Loucy (cell line): ENCODE measurements around the gene ATP10B.

ENCODE experiments used
- H2AFZ ChIP-seq: fragments of 200-600 bp; sonication (generic); 2 replicates; pipeline ENCODE4 v1.6.0; 2016; ENCODE audit warnings: antibody characterized with exemption, mild to moderate bottlenecking, low read length, moderate library complexity
- H3F3A ChIP-seq: fragments of 200-600 bp; 2 replicates; pipeline ENCODE4 v1.6.0; 2016; ENCODE audit warnings: antibody characterized with exemption, low read depth, mild to moderate bottlenecking
- H3K27me3 ChIP-seq: fragments of 200-600 bp; sonication (generic); 2 replicates; pipeline ENCODE4 v1.6.1; 2014; ENCODE audit warnings: low read length, mild to moderate bottlenecking; ENCODE audit not compliant: insufficient read depth, poor library complexity, severe bottlenecking
- H3K36me3 ChIP-seq: fragments of 200-600 bp; sonication (generic); 2 replicates; pipeline ENCODE4 v1.6.1; 2016; ENCODE audit warnings: low read length; ENCODE audit not compliant: insufficient read depth
- H3K4me1 ChIP-seq: fragments of 200-600 bp; sonication (generic); 2 replicates; pipeline ENCODE4 v1.5.1; 2014; ENCODE audit warnings: low read length, mild to moderate bottlenecking; ENCODE audit not compliant: insufficient read depth, poor library complexity, severe bottlenecking
- H3K4me2 ChIP-seq: fragments of 200-600 bp; sonication (generic); 2 replicates; pipeline ENCODE4 v1.6.0; 2014; ENCODE audit warnings: antibody characterized with exemption, low read length, low read depth, mild to moderate bottlenecking; ENCODE audit not compliant: poor library complexity, severe bottlenecking
- H3K4me3 ChIP-seq: fragments of 200-600 bp; sonication (generic); 2 replicates; pipeline ENCODE4 v1.5.1; 2014; ENCODE audit warnings: low read length, mild to moderate bottlenecking, mixed read lengths; ENCODE audit not compliant: poor library complexity, severe bottlenecking
- H3K79me2 ChIP-seq: fragments of 200-600 bp; sonication (generic); 2 replicates; pipeline ENCODE4 v1.6.1; 2014; ENCODE audit warnings: low read length; ENCODE audit not compliant: insufficient read depth
- H3K9ac ChIP-seq: fragments of 200-600 bp; sonication (generic); 2 replicates; pipeline ENCODE4 v1.6.0; 2014; ENCODE audit warnings: mild to moderate bottlenecking, low read depth, low read length, moderate library complexity; ENCODE audit not compliant: poor library complexity, severe bottlenecking
- H3K9me2 ChIP-seq: fragments of 200-600 bp; sonication (generic); replicated peaks from 2 replicates; pipeline ENCODE4 v1.6.1; 2016; ENCODE audit warnings: low read depth, low read length, mixed read lengths
- H3K9me3 ChIP-seq: fragments of 200-600 bp; sonication (generic); 2 replicates; pipeline ENCODE4 v1.6.1; 2014; ENCODE audit warnings: mild to moderate bottlenecking, antibody characterized with exemption, low read length, low read depth; ENCODE audit not compliant: insufficient read depth
- H4K20me1 ChIP-seq: fragments of 200-600 bp; sonication (generic); 2 replicates; pipeline ENCODE4 v1.6.0; 2014; ENCODE audit warnings: antibody characterized with exemption, low read length, mild to moderate bottlenecking; ENCODE audit not compliant: insufficient read depth, poor library complexity, severe bottlenecking
- CTCF ChIP-seq: fragments of 200-600 bp; sonication (generic); conservative IDR thresholded peaks from 2 replicates; pipeline ENCODE4 v1.5.1; 2014; ENCODE audit warnings: mild to moderate bottlenecking, antibody characterized with exemption, low read length
- EZH2phosphoT487 ChIP-seq: fragments of 200-600 bp; IDR thresholded peaks from 2 replicates; pipeline ENCODE4 v1.6.1; 2018; ENCODE audit warnings: antibody characterized with exemption, mild to moderate bottlenecking, moderate library complexity, borderline replicate concordance

ATP10B gene

DNA sequence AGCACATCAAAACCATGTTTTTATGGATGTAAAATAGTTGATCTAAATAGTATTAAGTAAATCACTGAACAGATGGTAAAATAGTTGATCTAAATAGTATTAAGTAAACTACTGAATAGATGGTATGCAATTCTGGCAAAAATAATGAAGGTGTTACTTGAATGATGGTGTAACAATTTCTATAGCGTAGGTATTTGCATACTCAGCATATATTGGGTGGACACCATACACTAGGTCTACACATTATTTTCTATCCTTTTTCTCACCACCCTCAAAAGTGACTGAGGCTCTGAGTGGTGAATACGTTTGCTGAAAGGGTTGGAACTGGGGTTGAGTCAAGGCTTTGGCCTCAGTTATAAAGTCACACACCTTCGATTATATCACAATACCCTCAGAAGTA, 81.3 kb downstream of the ATP10B start:
- Histone ChIP-seq H3K36me3 (no peaks in the 10 kb centered on the region), H3K4me3 (no peak overlapping the region), H3K4me2 (no peak overlapping the region), H3K9me2 (no peaks in the 10 kb centered on the region), H3K79me2 (no peaks in the 10 kb centered on the region), H3F3A (no peaks in the 10 kb centered on the region), H3K27me3 (no peaks in the 10 kb centered on the region), H4K20me1 (no peaks in the 10 kb centered on the region), H3K4me1 (no peaks in the 10 kb centered on the region), H3K9me3 (no peaks in the 10 kb centered on the region), H3K9ac (no peak overlapping the region), H2AFZ (no peak overlapping the region)
- TF ChIP-seq CTCF (no peak), EZH2phosphoT487 (no peak)

DNA sequence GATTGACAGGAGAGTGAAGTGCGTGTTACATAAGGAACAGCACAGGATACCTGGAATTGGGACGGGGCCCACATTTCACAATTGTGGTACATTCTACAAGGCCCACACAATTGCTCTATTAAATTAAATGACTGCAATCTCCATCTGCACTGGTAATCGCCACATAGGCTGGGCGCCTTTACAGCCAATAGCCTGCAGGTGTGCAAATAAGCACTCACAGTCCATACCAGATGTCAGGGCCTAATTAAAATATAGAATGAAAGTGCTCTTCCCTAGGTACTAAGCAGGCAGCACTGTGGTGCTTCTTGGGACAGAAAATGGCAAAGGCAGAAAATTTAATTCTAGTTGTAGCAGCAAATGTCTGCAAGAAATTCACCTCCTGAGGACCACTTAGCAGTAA, 82.7 kb downstream of the ATP10B start:
- Histone ChIP-seq H3K9me2 (no peaks in the 10 kb centered on the region), H3K27me3 (no peaks in the 10 kb centered on the region), H3K4me3 (no peak overlapping the region), H3F3A (no peaks in the 10 kb centered on the region), H3K9me3 (no peaks in the 10 kb centered on the region), H3K79me2 (no peaks in the 10 kb centered on the region), H3K4me2 (no peak overlapping the region), H3K4me1 (no peaks in the 10 kb centered on the region), H3K36me3 (no peaks in the 10 kb centered on the region), H2AFZ (no peak overlapping the region), H4K20me1 (no peaks in the 10 kb centered on the region), H3K9ac (no peak overlapping the region)
- TF ChIP-seq EZH2phosphoT487 (no peak), CTCF (no peak)

- Histone ChIP-seq H3K9me2 (no peaks in the 10 kb centered on the region), H3K9me3 (no peaks in the 10 kb centered on the region), H2AFZ (no peak overlapping the region), H3F3A (no peaks in the 10 kb centered on the region), H3K4me1 (no peaks in the 10 kb centered on the region), H3K27me3 (no peaks in the 10 kb centered on the region), H3K79me2 (no peaks in the 10 kb centered on the region), H3K4me2 (no peak overlapping the region), H4K20me1 (no peaks in the 10 kb centered on the region), H3K36me3 (no peaks in the 10 kb centered on the region), H3K4me3 (no peak overlapping the region), H3K9ac (no peak overlapping the region)
- TF ChIP-seq CTCF (no peak), EZH2phosphoT487 (no peak)
Measured at GRCh38 chr5:160767062-160767461, 84.9 kb downstream of the ATP10B start.
